Measurements from ENCODE around the gene GFOD1.

The GFOD1 gene

DNA sequence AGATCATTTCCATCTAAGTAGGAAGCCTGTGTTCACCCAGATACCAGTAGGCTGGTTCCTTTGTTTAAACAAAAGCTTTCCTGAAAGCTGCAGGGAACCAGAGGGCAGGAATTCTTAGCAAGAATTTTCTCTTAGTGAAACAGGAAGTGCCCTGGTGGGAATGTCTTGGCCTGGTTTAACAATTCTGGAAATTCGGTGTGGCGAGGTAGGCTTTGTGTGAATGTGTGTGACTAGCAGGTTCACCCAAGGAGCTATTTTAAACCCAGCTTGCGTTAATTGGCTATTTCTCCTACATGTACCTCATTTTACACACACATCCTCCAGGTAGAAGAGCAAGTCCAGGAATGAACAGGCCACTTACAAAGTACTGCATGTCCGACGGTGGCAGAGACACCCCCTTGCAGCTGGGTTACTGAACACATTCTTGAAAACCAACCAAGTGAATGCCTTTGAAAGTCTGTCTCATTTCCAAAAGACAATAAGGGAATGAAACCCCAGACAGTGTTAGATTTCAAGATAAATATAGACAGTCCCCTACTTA, 64.6 kb downstream of the GFOD1 start:
- DNase-seq (ENCODE audit: insufficient read length, low spot score), result no peak
- FAIRE-seq, result no peak
- TF ChIP-seq, protein P1, sequence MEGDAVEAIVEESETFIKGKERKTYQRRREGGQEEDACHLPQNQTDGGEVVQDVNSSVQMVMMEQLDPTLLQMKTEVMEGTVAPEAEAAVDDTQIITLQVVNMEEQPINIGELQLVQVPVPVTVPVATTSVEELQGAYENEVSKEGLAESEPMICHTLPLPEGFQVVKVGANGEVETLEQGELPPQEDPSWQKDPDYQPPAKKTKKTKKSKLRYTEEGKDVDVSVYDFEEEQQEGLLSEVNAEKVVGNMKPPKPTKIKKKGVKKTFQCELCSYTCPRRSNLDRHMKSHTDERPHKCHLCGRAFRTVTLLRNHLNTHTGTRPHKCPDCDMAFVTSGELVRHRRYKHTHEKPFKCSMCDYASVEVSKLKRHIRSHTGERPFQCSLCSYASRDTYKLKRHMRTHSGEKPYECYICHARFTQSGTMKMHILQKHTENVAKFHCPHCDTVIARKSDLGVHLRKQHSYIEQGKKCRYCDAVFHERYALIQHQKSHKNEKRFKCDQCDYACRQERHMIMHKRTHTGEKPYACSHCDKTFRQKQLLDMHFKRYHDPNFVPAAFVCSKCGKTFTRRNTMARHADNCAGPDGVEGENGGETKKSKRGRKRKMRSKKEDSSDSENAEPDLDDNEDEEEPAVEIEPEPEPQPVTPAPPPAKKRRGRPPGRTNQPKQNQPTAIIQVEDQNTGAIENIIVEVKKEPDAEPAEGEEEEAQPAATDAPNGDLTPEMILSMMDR (IDR thresholded peaks at IDR 0.05; ENCODE audit: insufficient read depth, missing control alignments), result no peak

DNA sequence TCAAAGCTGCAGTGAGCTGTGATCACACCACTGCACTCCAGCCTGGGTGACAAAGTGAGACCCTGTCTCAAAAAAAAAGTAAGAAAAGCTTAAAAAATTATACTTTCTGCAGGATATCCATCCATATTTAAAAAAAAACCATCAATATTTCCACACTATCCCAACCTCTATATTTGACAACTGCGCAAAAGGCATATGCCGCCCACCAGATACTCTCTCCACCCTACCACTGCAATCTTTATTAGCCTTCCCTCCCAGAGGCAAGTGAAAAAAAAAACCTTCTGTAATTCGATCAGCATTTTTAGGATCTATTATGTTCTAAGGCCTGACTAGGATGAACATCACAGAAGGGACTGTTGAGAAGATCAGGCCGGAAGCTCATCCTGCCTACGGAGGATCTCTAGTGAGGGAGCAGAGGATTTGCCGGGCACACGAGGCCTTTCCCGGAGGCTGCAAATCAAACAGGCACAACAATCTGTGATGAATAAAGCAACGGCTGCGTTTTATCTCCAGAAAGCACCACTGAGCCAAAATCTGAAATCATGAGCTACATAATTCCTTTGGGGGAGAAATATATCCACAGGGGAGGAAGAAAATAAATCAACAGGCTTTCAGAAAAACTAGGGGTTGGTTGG, 65.9 kb downstream of the GFOD1 start:
- FAIRE-seq (no peak), DNase-seq (ENCODE audit: insufficient read length, low spot score) (no peak)
- TF ChIP-seq, protein P1 (IDR thresholded peaks at IDR 0.05; ENCODE audit: insufficient read depth, missing control alignments), result no peak

DNA sequence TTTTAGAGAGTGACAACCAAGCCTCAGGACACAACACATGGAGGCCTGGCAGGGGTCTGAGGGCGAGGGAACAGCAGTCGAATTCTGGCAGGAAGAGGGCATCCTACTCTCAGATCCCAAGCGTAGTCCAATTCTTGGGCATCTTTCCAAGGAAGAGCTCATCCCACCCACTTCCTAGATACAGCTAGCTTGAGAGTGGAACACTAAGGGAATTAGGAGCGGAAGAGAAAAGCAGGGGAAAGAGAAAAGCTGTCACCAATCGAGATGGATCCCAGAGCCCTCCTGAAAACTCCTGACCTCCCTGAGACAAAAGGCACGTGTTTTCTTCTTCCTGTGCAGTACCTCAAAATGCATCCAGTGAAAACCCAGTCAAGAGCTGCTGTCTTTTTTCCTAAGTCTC, 67.1 kb downstream of the GFOD1 start:
- TF ChIP-seq, protein P1 (IDR thresholded peaks at IDR 0.05; ENCODE audit: insufficient read depth, missing control alignments), result peak; percentile 4
- no peak for DNase-seq (ENCODE audit: insufficient read length, low spot score)
- no peak for FAIRE-seq

DNA sequence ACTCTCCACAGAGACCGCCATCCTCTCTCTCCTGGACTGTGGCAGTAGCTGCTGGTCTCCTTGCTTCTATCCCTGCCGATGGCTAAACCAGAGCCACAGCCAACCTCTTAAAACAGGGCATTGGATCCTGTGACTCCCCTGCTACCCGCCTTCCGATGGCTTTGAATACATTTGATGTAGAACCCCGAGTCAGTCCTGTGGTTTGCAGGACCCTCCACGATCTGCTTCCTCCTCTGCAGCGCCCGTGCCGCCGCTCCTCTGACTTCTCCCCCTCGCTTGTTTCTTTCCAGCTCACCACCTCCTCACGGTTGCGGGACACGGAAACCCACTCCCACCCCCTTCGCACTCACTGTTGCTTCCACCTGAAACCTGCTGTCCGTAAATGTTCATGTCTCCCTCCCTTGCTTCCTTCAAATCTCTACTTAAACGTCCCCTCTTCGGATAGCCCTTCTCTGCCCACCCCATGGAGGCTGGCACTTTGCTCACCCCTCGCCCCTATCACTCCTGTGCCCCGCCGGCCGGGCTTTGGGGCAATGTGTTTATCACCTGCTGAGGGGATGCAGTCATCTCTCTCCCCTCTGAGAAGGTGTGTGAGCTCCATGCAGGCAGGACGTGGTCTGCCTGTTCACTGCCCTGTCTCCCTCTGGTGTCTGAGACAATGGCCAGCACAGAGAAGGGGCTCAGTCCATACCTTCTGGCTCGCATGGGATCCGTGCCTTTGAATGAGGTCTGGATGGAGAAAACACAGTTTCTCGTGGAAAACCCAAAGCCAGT, 67.8 kb downstream of the GFOD1 start:
- TF ChIP-seq, protein P1 (IDR thresholded peaks at IDR 0.05; ENCODE audit: insufficient read depth, missing control alignments), result no peak
- FAIRE-seq, result no peak
- no peak for DNase-seq (ENCODE audit: insufficient read length, low spot score)

DNA sequence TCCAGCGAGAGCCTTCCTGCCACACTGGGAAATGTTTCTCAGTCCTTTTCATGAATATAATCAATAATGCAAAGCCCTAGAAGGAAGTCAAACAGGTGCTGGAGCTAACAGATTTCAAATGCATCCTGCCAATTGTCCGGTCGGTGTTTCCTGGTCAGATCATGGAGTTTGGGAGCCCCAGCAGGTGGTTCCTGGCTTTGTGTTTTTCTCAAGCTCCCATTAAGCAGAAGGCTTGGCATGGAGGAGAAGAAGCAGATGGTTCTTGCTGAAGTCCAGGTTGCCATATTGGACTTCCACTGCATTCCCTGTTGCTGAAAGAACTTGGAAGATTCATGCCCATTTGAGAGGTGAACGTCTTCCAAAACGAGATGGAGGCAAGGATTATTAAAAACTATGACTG, 68.6 kb downstream of the GFOD1 start:
- no peak for DNase-seq (ENCODE audit: insufficient read length, low spot score)
- no peak for FAIRE-seq
- TF ChIP-seq, protein P1 (IDR thresholded peaks at IDR 0.05; ENCODE audit: insufficient read depth, missing control alignments), result no peak

DNA sequence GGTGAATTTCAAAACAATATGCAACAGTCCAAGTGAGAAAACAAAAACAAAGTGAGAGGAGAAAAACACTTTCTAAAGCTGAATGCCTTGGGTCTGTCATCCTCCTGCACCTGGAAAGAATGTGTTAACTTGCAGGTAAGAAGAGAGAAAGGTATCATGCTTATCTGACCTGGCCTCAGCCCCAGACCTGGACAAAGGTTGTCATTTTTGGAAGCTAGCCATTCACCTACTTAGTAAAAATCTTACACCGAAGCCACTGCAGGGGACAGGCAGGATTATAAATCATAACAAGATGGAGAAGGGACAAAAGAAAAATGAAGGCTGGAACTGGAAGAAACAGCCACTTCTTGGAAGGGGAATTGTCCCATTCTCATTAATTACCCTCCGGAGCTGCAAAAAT, 69.4 kb downstream of the GFOD1 start:
- TF ChIP-seq, protein P1 (IDR thresholded peaks at IDR 0.05; ENCODE audit: insufficient read depth, missing control alignments), result no peak
- no peak for FAIRE-seq
- no peak for DNase-seq (ENCODE audit: insufficient read length, low spot score)

DNA sequence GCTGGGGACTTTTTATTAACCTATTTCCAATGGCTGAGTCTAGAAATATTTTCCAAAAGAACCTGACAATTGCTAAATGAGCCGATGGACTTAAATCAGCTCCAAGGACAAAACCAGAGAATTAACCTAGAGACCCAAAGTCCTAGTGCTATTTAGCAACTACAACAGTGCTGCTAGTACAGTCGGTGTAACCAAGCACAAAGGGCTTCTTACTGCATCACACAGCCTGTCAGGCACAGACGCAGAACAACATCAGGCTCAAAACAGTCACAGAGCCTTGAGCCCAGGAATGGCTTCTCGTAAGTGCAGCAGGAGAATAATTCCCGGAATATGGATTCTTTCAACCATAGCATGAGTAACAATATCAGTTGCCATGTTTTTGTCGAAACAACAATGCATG, 70.0 kb downstream of the GFOD1 start:
- FAIRE-seq (no peak), DNase-seq (ENCODE audit: insufficient read length, low spot score) (no peak)
- TF ChIP-seq, protein P1 (IDR thresholded peaks at IDR 0.05; ENCODE audit: insufficient read depth, missing control alignments), result no peak

Data from D721Med (cell line).